SK-N-SH treated with all-trans-retinoic acid at 6 μM for 48 hours (cell line): Measurements from ENCODE around the gene ORC2.

ENCODE experiments used
- ATAC-seq: fragments of 200-7000 bp; cut with Tn5 transposase; 3 replicates; pipeline ENCODE4 v1.9.1; 2020; ENCODE audit warnings: mild to moderate bottlenecking, moderate library complexity
- ARNTL ChIP-seq: fragments of 450-650 bp; formaldehyde crosslinking; IDR thresholded peaks from 2 replicates; pipeline ENCODE4 v1.5.0; 2020; ENCODE audit warnings: low read depth, mild to moderate bottlenecking, moderate library complexity, borderline replicate concordance
- BACH2 ChIP-seq: fragments of 250-450 bp; sonication (Bioruptor Pico); IDR thresholded peaks from 2 replicates; pipeline ENCODE4 v1.9.0; 2021; ENCODE audit warnings: mild to moderate bottlenecking, borderline replicate concordance
- CSDC2 ChIP-seq: fragments of 250-450 bp; sonication (Bioruptor Pico); IDR thresholded peaks from 2 replicates; pipeline ENCODE4 v1.5.0; 2020; ENCODE audit warnings: mild to moderate bottlenecking, moderate library complexity
- ESRRG ChIP-seq: fragments of 250-450 bp; sonication (Bioruptor Pico); IDR thresholded peaks from 2 replicates; pipeline ENCODE4 v1.6.1; 2021; ENCODE audit warnings: mild to moderate bottlenecking
- GLIS3 ChIP-seq: fragments of 250-450 bp; sonication (Bioruptor Pico); IDR thresholded peaks from 2 replicates; pipeline ENCODE4 v1.5.0; 2020; ENCODE audit warnings: mild to moderate bottlenecking, moderate library complexity
- ISL1 ChIP-seq: fragments of 250-450 bp; sonication (Bioruptor Pico); IDR thresholded peaks from 2 replicates; pipeline ENCODE4 v2.1.2; 2022; ENCODE audit warnings: mild to moderate bottlenecking, moderate library complexity
- OSR1 ChIP-seq: fragments of 250-450 bp; sonication (Bioruptor Pico); IDR thresholded peaks from 2 replicates; pipeline ENCODE4 v1.8.0; 2022; ENCODE audit warnings: moderate library complexity, mild to moderate bottlenecking, inconsistent platforms
- POU6F1 ChIP-seq: fragments of 250-450 bp; sonication (Bioruptor Pico); IDR thresholded peaks from 2 replicates; pipeline ENCODE4 v1.8.0; 2021; ENCODE audit warnings: low read depth, mild to moderate bottlenecking, moderate library complexity, borderline replicate concordance
- PPARA ChIP-seq: fragments of 250-450 bp; sonication (Bioruptor Pico); IDR thresholded peaks from 2 replicates; pipeline ENCODE4 v1.5.0; 2020; ENCODE audit warnings: mild to moderate bottlenecking, borderline replicate concordance
- RARB ChIP-seq: fragments of 250-450 bp; sonication (Bioruptor Pico); IDR thresholded peaks from 2 replicates; pipeline ENCODE4 v1.8.0; 2021; ENCODE audit warnings: mild to moderate bottlenecking, moderate library complexity
- SNAI2 ChIP-seq: fragments of 250-450 bp; sonication (Bioruptor Pico); IDR thresholded peaks from 2 replicates; pipeline ENCODE4 v1.5.0; 2020; ENCODE audit warnings: mild to moderate bottlenecking, moderate library complexity
- TCF4 ChIP-seq: fragments of 250-450 bp; sonication (Bioruptor Pico); IDR thresholded peaks from 2 replicates; pipeline ENCODE4 v1.8.0; 2021; ENCODE audit warnings: mild to moderate bottlenecking, moderate library complexity, borderline replicate concordance
- TOX ChIP-seq: fragments of 250-450 bp; sonication (Bioruptor Pico); IDR thresholded peaks from 2 replicates; pipeline ENCODE4 v1.8.0; 2021; ENCODE audit warnings: mild to moderate bottlenecking, moderate library complexity, borderline replicate concordance
- TSHZ2 ChIP-seq: fragments of 250-450 bp; sonication (Bioruptor Pico); IDR thresholded peaks from 2 replicates; pipeline ENCODE4 v1.5.0; 2020; ENCODE audit warnings: mild to moderate bottlenecking, moderate library complexity
- ZC3H10 ChIP-seq: fragments of 250-450 bp; sonication (Bioruptor Pico); IDR thresholded peaks from 2 replicates; pipeline ENCODE4 v1.5.1; 2021; ENCODE audit warnings: mild to moderate bottlenecking, moderate library complexity
- ZFP3 ChIP-seq: fragments of 250-450 bp; sonication (Bioruptor Pico); IDR thresholded peaks from 2 replicates; pipeline ENCODE4 v1.5.0; 2020; ENCODE audit warnings: mild to moderate bottlenecking, moderate library complexity
- ZNF565 ChIP-seq: fragments of 450-650 bp; formaldehyde crosslinking; conservative IDR thresholded peaks from 2 replicates; pipeline ENCODE4 v1.5.0; 2020; ENCODE audit warnings: low read depth, mild to moderate bottlenecking, moderate library complexity
- ZNF70 ChIP-seq: fragments of 450-650 bp; formaldehyde crosslinking; IDR thresholded peaks from 2 replicates; pipeline ENCODE4 v1.5.0; 2020; ENCODE audit warnings: mild to moderate bottlenecking, moderate library complexity
- ZNF8 ChIP-seq: fragments of 450-650 bp; formaldehyde crosslinking; IDR thresholded peaks from 2 replicates; pipeline ENCODE4 v1.5.0; 2020; ENCODE audit warnings: mild to moderate bottlenecking, moderate library complexity
- TF ChIP-seq, protein P1 (sequence below): fragments of 250-450 bp; sonication (Bioruptor Pico); IDR thresholded peaks from 2 replicates; pipeline ENCODE4 v1.5.1; 2021; ENCODE audit warnings: mild to moderate bottlenecking, moderate library complexity
- TF ChIP-seq, protein P2 (sequence below): fragments of 250-450 bp; sonication (Bioruptor Pico); IDR thresholded peaks from 2 replicates; pipeline ENCODE4 v1.8.0; 2020; ENCODE audit warnings: mild to moderate bottlenecking, moderate library complexity, borderline replicate concordance

The ORC2 gene

GRCh38 chr2:200873560-200873959 lies 89.9 kb downstream of the ORC2 start:
- no peak for ATAC-seq
- TF ChIP-seq, protein P1, sequence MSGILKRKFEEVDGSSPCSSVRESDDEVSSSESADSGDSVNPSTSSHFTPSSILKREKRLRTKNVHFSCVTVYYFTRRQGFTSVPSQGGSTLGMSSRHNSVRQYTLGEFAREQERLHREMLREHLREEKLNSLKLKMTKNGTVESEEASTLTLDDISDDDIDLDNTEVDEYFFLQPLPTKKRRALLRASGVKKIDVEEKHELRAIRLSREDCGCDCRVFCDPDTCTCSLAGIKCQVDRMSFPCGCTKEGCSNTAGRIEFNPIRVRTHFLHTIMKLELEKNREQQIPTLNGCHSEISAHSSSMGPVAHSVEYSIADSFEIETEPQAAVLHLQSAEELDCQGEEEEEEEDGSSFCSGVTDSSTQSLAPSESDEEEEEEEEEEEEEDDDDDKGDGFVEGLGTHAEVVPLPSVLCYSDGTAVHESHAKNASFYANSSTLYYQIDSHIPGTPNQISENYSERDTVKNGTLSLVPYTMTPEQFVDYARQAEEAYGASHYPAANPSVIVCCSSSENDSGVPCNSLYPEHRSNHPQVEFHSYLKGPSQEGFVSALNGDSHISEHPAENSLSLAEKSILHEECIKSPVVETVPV (CRISPR knock-in tag) = no peak
- TF ChIP-seq ARNTL (CRISPR knock-in tag) (no peak), RARB (CRISPR knock-in tag) (no peak), TCF4 (CRISPR knock-in tag) (no peak), CSDC2 (CRISPR knock-in tag) (no peak), TOX (CRISPR knock-in tag) (no peak), OSR1 (CRISPR knock-in tag) (no peak), SNAI2 (CRISPR knock-in tag) (no peak), ISL1 (CRISPR knock-in tag) (no peak), PPARA (CRISPR knock-in tag) (no peak), ZNF8 (CRISPR knock-in tag) (no peak), ZFP3 (CRISPR knock-in tag) (no peak), TSHZ2 (CRISPR knock-in tag) (no peak), ZC3H10 (CRISPR knock-in tag) (no peak), ZNF565 (CRISPR knock-in tag) (no peak)
- TF ChIP-seq, protein P2, sequence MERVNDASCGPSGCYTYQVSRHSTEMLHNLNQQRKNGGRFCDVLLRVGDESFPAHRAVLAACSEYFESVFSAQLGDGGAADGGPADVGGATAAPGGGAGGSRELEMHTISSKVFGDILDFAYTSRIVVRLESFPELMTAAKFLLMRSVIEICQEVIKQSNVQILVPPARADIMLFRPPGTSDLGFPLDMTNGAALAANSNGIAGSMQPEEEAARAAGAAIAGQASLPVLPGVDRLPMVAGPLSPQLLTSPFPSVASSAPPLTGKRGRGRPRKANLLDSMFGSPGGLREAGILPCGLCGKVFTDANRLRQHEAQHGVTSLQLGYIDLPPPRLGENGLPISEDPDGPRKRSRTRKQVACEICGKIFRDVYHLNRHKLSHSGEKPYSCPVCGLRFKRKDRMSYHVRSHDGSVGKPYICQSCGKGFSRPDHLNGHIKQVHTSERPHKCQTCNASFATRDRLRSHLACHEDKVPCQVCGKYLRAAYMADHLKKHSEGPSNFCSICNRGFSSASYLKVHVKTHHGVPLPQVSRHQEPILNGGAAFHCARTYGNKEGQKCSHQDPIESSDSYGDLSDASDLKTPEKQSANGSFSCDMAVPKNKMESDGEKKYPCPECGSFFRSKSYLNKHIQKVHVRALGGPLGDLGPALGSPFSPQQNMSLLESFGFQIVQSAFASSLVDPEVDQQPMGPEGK (CRISPR knock-in tag) = no peak

GRCh38 chr2:200871151-200871550 lies 92.3 kb downstream of the ORC2 start:
- ATAC-seq = no peak
- TF ChIP-seq ISL1 (CRISPR knock-in tag) = no peak
- TF ChIP-seq ZC3H10 (CRISPR knock-in tag) = no peak
- no peak for TF ChIP-seq TOX (CRISPR knock-in tag)
- TF ChIP-seq, protein P1 (CRISPR knock-in tag) = no peak
- no peak for TF ChIP-seq ZFP3 (CRISPR knock-in tag)
- TF ChIP-seq SNAI2 (CRISPR knock-in tag) = no peak
- no peak for TF ChIP-seq BACH2 (CRISPR knock-in tag)
- no peak for TF ChIP-seq RARB (CRISPR knock-in tag)
- no peak for TF ChIP-seq GLIS3 (CRISPR knock-in tag)
- TF ChIP-seq ESRRG = no peak
- TF ChIP-seq ZNF70 (CRISPR knock-in tag) = no peak
- TF ChIP-seq TCF4 (CRISPR knock-in tag) = no peak
- TF ChIP-seq, all 23 proteins: peak for 0

GRCh38 chr2:200869014-200869413 lies 94.4 kb downstream of the ORC2 start:
- no peak for TF ChIP-seq POU6F1 (CRISPR knock-in tag)
- no peak for TF ChIP-seq TCF4 (CRISPR knock-in tag)
- TF ChIP-seq, protein P1 (CRISPR knock-in tag) = no peak
- TF ChIP-seq PPARA (CRISPR knock-in tag) = no peak
- TF ChIP-seq ZNF70 (CRISPR knock-in tag) = no peak
- TF ChIP-seq OSR1 (CRISPR knock-in tag) = no peak
- no peak for TF ChIP-seq ZC3H10 (CRISPR knock-in tag)
- ATAC-seq = no peak
